ENCODE measurements around the gene SLC1A7.
"Not testable (repeated sequence)": the region's sequence is repeated elsewhere in the genome, so short reads cannot be mapped to it uniquely, and the experiment has no call there.

Gene SLC1A7

GRCh38 chr1:53142226-53142853 is at the start of gene SLC1A7:
Gene SLC1A7 (minus strand): TSS chr1:53142638. CDS start chr1:53142449, 189 bp downstream.
- DNase-seq (ENCODE audit: low read depth), result no peak
- no peak for TF ChIP-seq CTCF (IDR thresholded peaks at IDR 0.05; ENCODE audit: control insufficient read depth, extremely low read depth, insufficient read depth)
- no peak within 1 kb of the TSS for H3K4me3 ChIP-seq (ENCODE audit: low read depth, low read length)

- no peak for TF ChIP-seq CTCF (IDR thresholded peaks at IDR 0.05; ENCODE audit: control insufficient read depth, extremely low read depth, insufficient read depth)
- no peak for DNase-seq (ENCODE audit: low read depth)
- no peak overlapping the region for H3K4me3 ChIP-seq (ENCODE audit: low read depth, low read length)
Measured at GRCh38 chr1:53190210-53190611, 47.8 kb upstream of the SLC1A7 start.

GRCh38 chr1:53189061-53189460 is 46.6 kb upstream of the SLC1A7 start:
- H3K4me3 ChIP-seq (ENCODE audit: low read depth, low read length), result no peak overlapping the region
- no peak for DNase-seq (ENCODE audit: low read depth)
- TF ChIP-seq CTCF (IDR thresholded peaks at IDR 0.05; ENCODE audit: control insufficient read depth, extremely low read depth, insufficient read depth), result no peak

- no peak overlapping the region for H3K4me3 ChIP-seq (ENCODE audit: low read depth, low read length)
- no peak for TF ChIP-seq CTCF (IDR thresholded peaks at IDR 0.05; ENCODE audit: control insufficient read depth, extremely low read depth, insufficient read depth)
- DNase-seq (ENCODE audit: low read depth), result no peak
Measured at GRCh38 chr1:53188099-53188498, 45.7 kb upstream of the SLC1A7 start.

GRCh38 chr1:53187401-53187800 is 45.0 kb upstream of the SLC1A7 start:
- no peak overlapping the region for H3K4me3 ChIP-seq (ENCODE audit: low read depth, low read length)
- no peak for DNase-seq (ENCODE audit: low read depth)
- no peak for TF ChIP-seq CTCF (IDR thresholded peaks at IDR 0.05; ENCODE audit: control insufficient read depth, extremely low read depth, insufficient read depth)

GRCh38 chr1:53186533-53186932 is 44.1 kb upstream of the SLC1A7 start:
- no peak for DNase-seq (ENCODE audit: low read depth)
- no peak overlapping the region for H3K4me3 ChIP-seq (ENCODE audit: low read depth, low read length)
- no peak for TF ChIP-seq CTCF (IDR thresholded peaks at IDR 0.05; ENCODE audit: control insufficient read depth, extremely low read depth, insufficient read depth)

GRCh38 chr1:53185955-53186297 is 43.5 kb upstream of the SLC1A7 start:
- H3K4me3 ChIP-seq (ENCODE audit: low read depth, low read length); DNase-seq (ENCODE audit: low read depth): not testable (repeated sequence)

Measured in LNCaP clone FGC (cell line).